ENCODE measurements around the gene PRICKLE2. TPM values are rescaled to one million over a fixed set of nuclear protein-coding genes. Genes with fewer than 3 reads are reported as not detected.

The PRICKLE2 gene, protein sequence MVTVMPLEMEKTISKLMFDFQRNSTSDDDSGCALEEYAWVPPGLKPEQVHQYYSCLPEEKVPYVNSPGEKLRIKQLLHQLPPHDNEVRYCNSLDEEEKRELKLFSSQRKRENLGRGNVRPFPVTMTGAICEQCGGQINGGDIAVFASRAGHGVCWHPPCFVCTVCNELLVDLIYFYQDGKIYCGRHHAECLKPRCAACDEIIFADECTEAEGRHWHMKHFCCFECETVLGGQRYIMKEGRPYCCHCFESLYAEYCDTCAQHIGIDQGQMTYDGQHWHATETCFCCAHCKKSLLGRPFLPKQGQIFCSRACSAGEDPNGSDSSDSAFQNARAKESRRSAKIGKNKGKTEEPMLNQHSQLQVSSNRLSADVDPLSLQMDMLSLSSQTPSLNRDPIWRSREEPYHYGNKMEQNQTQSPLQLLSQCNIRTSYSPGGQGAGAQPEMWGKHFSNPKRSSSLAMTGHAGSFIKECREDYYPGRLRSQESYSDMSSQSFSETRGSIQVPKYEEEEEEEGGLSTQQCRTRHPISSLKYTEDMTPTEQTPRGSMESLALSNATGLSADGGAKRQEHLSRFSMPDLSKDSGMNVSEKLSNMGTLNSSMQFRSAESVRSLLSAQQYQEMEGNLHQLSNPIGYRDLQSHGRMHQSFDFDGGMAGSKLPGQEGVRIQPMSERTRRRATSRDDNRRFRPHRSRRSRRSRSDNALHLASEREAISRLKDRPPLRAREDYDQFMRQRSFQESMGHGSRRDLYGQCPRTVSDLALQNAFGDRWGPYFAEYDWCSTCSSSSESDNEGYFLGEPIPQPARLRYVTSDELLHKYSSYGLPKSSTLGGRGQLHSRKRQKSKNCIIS
- 0.26 TPM for total RNA-seq (2021; ENCODE audit: unreplicated experiment)
- polyA plus RNA-seq (2012; ENCODE audit: insufficient read length): 0.06 TPM
- percentile 16 among the genes with signal in this experiment for Bru-seq, nascent RNA
- BruChase-seq, experiment 1, labeled RNA remaining after a 2-hour chase: percentile 14 among the genes with signal in this experiment
- percentile 11 among the genes with signal in this experiment for BruChase-seq, experiment 2, labeled RNA remaining after a 6-hour chase
- long read RNA-seq: 0 reads

GRCh38 chr3:64224826-64225610 lies at the start of gene PRICKLE2:
Gene PRICKLE2 (minus strand): TSS chr3:64225466. CDS start chr3:64198927, 26,539 bp downstream.
- in situ Hi-C loops (cut with HindIII; ENCODE audit: low pct_unique_long_range_greater_than_20kb, low sequenced_read_pairs): no loop called here
- TF ChIP-seq SIN3A (IDR thresholded peaks at IDR 0.05; ENCODE audit: borderline replicate concordance, insufficient read depth, low read depth, low read length) (no peak), POLR2AphosphoS5 (IDR thresholded peaks at IDR 0.05; ENCODE audit: low read depth, low read length) (no peak), REST (IDR thresholded peaks at IDR 0.05; ENCODE audit: insufficient read depth in 1 of 2, low read depth in 2 of 2, low read length in 1 of 2) (no peak), TCF7L2 (IDR thresholded peaks at IDR 0.05; ENCODE audit: low read depth, low read length) (no peak), CTCF (IDR thresholded peaks at IDR 0.05) (no peak)
- no peaks in the 10 kb centered on the region for H3K27me3 ChIP-seq (ENCODE audit: control insufficient read depth, insufficient read depth, low read length)
- no peak for DNase-seq (ENCODE audit: low read depth, low spot score)
- H3K9me3 ChIP-seq (ENCODE audit: control insufficient read depth, insufficient read depth, low read depth, low read length): no peaks in the 10 kb centered on the region
- intact Hi-C loops (cut with micrococcal nuclease; ENCODE audit: unreplicated experiment): no loop called here
- no TSS peak for BruUV-seq (replicated peaks)
- no peak; the same call in 1 of the 2 replicates for ATAC-seq
- H3K4me3 ChIP-seq (ENCODE audit: low read depth in 2 of 2, low read length in 2 of 2): peak within 1 kb of the TSS; percentile 7 to 24; a peak in 3 of 4 replicates
- no peaks in the 10 kb centered on the region for H3K36me3 ChIP-seq (ENCODE audit: control insufficient read depth, insufficient read depth, low read length)
- ChIA-PET POLR2A (interaction anchor here (0.6 kb wide), 1 partner anchor 158 kb away, joined by 7 read pairs; no protein-coding TSS in a partner anchor), CTCF (no interaction called here)
- H3K27ac ChIP-seq (ENCODE audit: low read length): no peak within 1 kb of the TSS
- H3K4me1 ChIP-seq (ENCODE audit: control insufficient read depth, insufficient read depth, low read length): no peaks in the 10 kb centered on the region

DNA sequence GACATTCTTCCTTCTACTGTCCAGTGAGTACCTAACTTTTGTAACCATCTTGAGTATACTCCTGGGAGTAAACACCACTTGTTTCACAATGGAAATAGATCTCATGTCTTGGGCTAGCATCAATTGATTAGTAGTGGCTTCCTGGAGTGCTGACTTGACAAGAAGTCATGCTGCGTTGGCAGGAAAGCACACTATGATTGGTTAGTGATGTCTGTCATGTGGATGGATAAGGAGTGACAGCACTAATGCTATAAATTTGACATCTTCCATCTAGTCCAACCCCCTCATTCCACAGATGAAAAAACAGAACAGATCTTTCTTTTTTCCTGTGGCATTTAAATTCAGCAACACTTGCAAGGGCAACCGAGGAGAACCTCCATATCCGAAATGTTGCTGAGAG lies 47.6 kb upstream of the PRICKLE2 start:
- POLR2A ChIA-PET: no interaction called here
- Histone ChIP-seq H3K36me3 (ENCODE audit: control insufficient read depth, insufficient read depth, low read length) (no peaks in the 10 kb centered on the region), H3K4me3 (ENCODE audit: low read depth in 2 of 2, low read length in 2 of 2) (no peak overlapping the region), H3K27me3 (ENCODE audit: control insufficient read depth, insufficient read depth, low read length) (no peaks in the 10 kb centered on the region), H3K9me3 (ENCODE audit: control insufficient read depth, insufficient read depth, low read depth, low read length) (no peaks in the 10 kb centered on the region), H3K4me1 (ENCODE audit: control insufficient read depth, insufficient read depth, low read length) (no peaks in the 10 kb centered on the region), H3K27ac (ENCODE audit: low read length) (no peak overlapping the region)
- CTCF ChIA-PET: no interaction called here
- ATAC-seq (no peak), DNase-seq (ENCODE audit: low read depth, low spot score) (no peak)
- BruUV-seq (replicated peaks): no TSS peak
- intact Hi-C loops (cut with micrococcal nuclease; ENCODE audit: unreplicated experiment): no loop called here
- in situ Hi-C loops (cut with HindIII; ENCODE audit: low pct_unique_long_range_greater_than_20kb, low sequenced_read_pairs): no loop called here
- no peak for TF ChIP-seq SIN3A (IDR thresholded peaks at IDR 0.05; ENCODE audit: borderline replicate concordance, insufficient read depth, low read depth, low read length)
- TF ChIP-seq POLR2AphosphoS5 (IDR thresholded peaks at IDR 0.05; ENCODE audit: low read depth, low read length): no peak
- no peak for TF ChIP-seq TCF7L2 (IDR thresholded peaks at IDR 0.05; ENCODE audit: low read depth, low read length)
- TF ChIP-seq CTCF (IDR thresholded peaks at IDR 0.05): no peak
- no peak for TF ChIP-seq REST (IDR thresholded peaks at IDR 0.05; ENCODE audit: insufficient read depth in 1 of 2, low read depth in 2 of 2, low read length in 1 of 2)
